Breast epithelium (tissue), 3 donors: ENCODE measurements around the gene OMA1.

Experiments
- POLR2A ChIP-seq: fragments of 450-650 bp; IDR thresholded peaks from one replicate; pipeline ENCODE4 v1.6.1; 2016; ENCODE audit warnings: antibody characterized with exemption, mild to moderate bottlenecking, moderate library complexity
- POLR2AphosphoS5 ChIP-seq, 3 donors: sonication (generic); formaldehyde crosslinking; IDR thresholded peaks; one replicate each; pipeline ENCODE4 v1.6.1; 2017; ENCODE audit warnings: antibody characterized with exemption in 3 of 3
- TF ChIP-seq, protein P1 (sequence below), 3 donors: fragments of 450-650 bp; IDR thresholded peaks; one replicate each; pipeline ENCODE4 v1.5.1; 2016 to 2017; ENCODE audit warnings: antibody characterized with exemption in 3 of 3, mild to moderate bottlenecking in 3 of 3, moderate library complexity in 3 of 3

DNA sequence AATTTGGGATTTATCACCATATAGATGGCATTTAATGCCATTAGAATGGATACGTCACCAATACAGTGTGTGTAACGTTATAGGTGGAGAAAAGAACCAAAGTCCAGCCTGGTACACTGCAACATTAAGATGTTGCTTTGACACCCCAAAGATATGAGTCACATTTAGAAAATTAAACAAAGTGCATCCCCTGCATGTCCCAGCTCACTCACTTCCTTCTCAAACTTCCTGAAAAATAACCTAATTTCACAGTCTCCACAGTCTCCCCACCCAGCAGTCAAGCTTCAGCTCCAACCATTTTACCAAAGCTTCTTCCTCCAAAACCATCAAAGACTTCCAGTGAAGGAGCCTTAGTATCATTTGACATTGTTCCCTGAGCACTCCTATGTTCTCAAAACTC lies 111.9 kb downstream of the OMA1 start:
- TF ChIP-seq POLR2A: no peak
- TF ChIP-seq, protein P1, sequence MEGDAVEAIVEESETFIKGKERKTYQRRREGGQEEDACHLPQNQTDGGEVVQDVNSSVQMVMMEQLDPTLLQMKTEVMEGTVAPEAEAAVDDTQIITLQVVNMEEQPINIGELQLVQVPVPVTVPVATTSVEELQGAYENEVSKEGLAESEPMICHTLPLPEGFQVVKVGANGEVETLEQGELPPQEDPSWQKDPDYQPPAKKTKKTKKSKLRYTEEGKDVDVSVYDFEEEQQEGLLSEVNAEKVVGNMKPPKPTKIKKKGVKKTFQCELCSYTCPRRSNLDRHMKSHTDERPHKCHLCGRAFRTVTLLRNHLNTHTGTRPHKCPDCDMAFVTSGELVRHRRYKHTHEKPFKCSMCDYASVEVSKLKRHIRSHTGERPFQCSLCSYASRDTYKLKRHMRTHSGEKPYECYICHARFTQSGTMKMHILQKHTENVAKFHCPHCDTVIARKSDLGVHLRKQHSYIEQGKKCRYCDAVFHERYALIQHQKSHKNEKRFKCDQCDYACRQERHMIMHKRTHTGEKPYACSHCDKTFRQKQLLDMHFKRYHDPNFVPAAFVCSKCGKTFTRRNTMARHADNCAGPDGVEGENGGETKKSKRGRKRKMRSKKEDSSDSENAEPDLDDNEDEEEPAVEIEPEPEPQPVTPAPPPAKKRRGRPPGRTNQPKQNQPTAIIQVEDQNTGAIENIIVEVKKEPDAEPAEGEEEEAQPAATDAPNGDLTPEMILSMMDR (IDR thresholded peaks at IDR 0.05): no peak
- no peak for TF ChIP-seq POLR2AphosphoS5 (IDR thresholded peaks at IDR 0.05)
